HG02678 (cell line): ENCODE measurements around the gene ATRN.
"Not testable (repeated sequence)": the region's sequence is repeated elsewhere in the genome, so short reads cannot be mapped to it uniquely, and the experiment has no call there.

Source experiments
- ATAC-seq: cut with Tn5 transposase; IDR thresholded peaks from one replicate; pipeline ENCODE4 v1.9.1; 2021; ENCODE audit warnings: mild to moderate bottlenecking, moderate library complexity; ENCODE audit not compliant: unreplicated experiment

Gene ATRN

GRCh38 chr20:3560578-3560977, 89.8 kb downstream of the ATRN start:
- no peak for ATAC-seq

- ATAC-seq: no peak
These were observed 92.3 kb downstream of the ATRN start for GRCh38 chr20:3563133-3563532.

- no peak for ATAC-seq
These were observed 92.8 kb downstream of the ATRN start for GRCh38 chr20:3563548-3564177.

- no peak for ATAC-seq
These were observed 95.0 kb downstream of the ATRN start for GRCh38 chr20:3565851-3566250.

GRCh38 chr20:3572151-3572550, 101.3 kb downstream of the ATRN start:
- no peak for ATAC-seq

- no peak for ATAC-seq
These were observed 105.5 kb downstream of the ATRN start for GRCh38 chr20:3576363-3576762.

GRCh38 chr20:3577366-3577765, 106.5 kb downstream of the ATRN start:
- no peak for ATAC-seq

- no peak for ATAC-seq
These were observed 109.6 kb downstream of the ATRN start for GRCh38 chr20:3580412-3580811.

GRCh38 chr20:3583765-3584164, 112.9 kb downstream of the ATRN start:
- ATAC-seq: no peak

- no peak for ATAC-seq
These were observed 115.3 kb downstream of the ATRN start for GRCh38 chr20:3586093-3586492.

GRCh38 chr20:3590164-3590563, 119.3 kb downstream of the ATRN start:
- ATAC-seq: no peak

GRCh38 chr20:3592931-3593330, 122.1 kb downstream of the ATRN start:
- ATAC-seq: no peak

- ATAC-seq: no peak
These were observed 124.7 kb downstream of the ATRN start for GRCh38 chr20:3595541-3595940.

GRCh38 chr20:3603108-3603507, 132.3 kb downstream of the ATRN start:
- no peak for ATAC-seq

GRCh38 chr20:3605386-3605886, 134.6 kb downstream of the ATRN start:
- not testable (repeated sequence) for ATAC-seq

- ATAC-seq: no peak
These were observed 135.2 kb downstream of the ATRN start for GRCh38 chr20:3606021-3606420.

GRCh38 chr20:3611901-3612300, 141.1 kb downstream of the ATRN start:
- no peak for ATAC-seq

GRCh38 chr20:3612795-3613572, 142.2 kb downstream of the ATRN start:
- no peak for ATAC-seq

- ATAC-seq: no peak
These were observed 143.1 kb downstream of the ATRN start for GRCh38 chr20:3613821-3614440.

- ATAC-seq: no peak
These were observed 143.6 kb downstream of the ATRN start for GRCh38 chr20:3614466-3614865.

GRCh38 chr20:3615171-3615840, 144.5 kb downstream of the ATRN start:
- not testable (repeated sequence) for ATAC-seq
